GM19193 (cell line): ENCODE results near the gene C1S.

Experiments used
- POLR2A ChIP-seq: IDR thresholded peaks from 4 replicates; pipeline ENCODE4 v1.6.1; 2011; ENCODE audit not compliant: insufficient read depth, insufficient read length; ENCODE audit errors: extremely low read depth

The C1S gene

DNA sequence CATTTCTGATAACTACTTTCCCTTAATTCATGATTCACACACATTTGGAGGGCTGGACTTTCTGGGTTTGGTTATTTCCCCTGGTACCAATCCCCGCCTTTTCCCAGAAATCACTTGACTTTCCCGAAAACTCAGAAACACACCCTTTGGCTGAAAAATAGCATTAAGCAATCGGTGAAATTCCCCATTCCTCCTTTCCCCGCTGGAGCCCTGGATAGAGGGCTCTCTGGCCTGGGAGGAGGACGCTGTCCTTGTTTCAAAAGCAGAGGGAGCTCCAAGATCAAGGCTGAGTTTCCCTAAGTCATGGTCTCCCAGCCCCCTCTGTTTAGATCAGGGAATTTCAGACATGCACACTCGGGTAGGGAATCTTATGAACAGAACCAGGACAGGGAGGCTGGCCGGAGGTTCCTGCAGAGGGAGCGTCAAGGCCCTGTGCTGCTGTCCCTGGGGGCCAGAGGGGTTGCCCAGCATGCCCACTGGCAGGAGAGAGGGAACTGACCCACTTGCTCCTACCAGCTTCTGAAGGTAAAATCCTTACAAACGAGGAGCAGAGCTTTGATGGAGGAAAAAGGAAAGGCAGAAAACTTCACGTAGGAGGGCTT lies at the start of gene C1S:
Gene C1S, plus strand, starts transcription at position 366 of the 602 bp plus-strand sequence. CDS start 1,195 bp downstream, outside the sequence.
- TF ChIP-seq POLR2A = no peak

DNA sequence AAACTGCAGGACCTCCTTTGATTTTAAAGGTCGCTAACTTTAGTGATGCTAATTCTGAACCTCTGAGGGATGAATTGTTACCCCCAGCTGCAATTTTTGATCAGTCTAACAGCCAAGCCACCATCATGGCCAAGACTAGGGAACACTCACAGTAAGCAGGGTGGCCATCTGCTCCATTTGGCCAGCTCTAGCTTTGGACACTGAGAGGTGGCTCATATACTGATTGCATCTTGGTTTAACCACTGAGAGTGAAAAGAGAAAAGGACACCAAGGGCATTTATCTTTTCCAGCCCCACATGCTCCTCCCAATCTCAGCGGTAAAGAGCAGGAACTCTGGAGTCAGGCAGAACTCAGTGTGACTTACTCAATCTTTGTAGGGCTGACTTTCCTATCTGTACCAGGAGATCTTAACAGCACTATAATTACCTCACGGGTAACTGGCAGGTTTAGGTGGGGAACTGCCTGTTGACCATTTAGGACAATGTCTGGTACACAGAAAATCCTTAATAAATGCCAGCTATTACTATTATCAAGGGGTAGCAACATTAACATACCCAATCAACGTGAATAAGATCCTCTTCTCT lies 48.4 kb upstream of the C1S start:
- TF ChIP-seq POLR2A = no peak

DNA sequence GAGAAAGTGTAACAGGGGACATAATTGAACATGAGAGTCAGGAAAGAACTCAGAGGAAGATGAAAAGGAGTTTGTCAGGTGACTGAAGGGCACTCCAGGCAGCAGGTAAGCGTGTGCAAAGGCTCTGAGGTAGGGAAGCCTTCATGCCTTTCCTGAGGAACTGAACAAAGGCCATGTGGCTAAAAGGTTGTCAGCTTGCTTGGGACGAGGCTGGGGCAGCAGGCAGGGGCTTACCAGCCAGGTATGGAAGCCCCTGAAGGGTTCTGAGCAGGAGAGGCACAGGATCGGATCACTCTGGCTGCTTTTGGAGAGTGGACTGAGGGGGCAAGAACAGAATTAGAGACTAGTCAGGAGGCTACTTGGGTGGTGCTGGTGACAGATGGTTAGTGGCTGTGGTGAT lies 47.4 kb upstream of the C1S start:
- no peak for TF ChIP-seq POLR2A

DNA sequence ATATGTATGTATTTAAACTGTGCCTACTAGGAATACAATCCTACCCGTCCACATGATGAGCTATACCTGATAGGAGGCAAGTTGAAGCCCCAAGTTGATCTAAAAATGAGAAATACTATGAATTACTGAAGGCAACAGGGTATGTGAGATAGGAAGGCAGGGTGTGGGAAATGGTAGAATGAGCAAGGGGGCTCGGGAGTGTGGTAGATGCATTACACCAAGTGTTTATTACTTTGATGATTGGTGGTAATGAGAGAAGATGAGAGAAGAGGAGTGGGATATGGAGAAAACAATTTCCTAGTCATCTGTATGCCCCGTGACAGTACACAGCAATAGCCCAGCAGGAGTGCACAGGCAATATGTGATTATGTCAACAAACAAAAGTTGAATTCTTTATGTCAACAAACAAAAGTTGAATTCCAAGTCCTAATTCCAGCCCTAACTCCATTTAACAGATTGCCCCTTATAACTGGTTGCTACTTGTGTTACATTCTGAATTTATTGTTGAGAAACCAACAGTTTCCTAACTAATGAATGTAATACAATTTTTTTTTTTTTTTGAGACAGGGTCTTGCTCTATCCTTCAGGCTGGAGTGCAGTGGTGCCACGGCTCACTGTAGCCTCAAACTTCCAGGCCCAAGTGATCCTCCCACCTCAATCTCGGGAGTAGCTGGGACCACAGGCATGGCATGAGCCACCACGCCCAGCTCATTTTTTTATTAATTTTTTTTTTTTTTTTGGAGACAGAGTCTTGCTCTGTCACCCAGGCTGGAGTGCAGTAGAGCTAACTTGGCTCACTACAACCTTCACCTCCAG lies 44.8 kb upstream of the C1S start:
- TF ChIP-seq POLR2A = no peak

DNA sequence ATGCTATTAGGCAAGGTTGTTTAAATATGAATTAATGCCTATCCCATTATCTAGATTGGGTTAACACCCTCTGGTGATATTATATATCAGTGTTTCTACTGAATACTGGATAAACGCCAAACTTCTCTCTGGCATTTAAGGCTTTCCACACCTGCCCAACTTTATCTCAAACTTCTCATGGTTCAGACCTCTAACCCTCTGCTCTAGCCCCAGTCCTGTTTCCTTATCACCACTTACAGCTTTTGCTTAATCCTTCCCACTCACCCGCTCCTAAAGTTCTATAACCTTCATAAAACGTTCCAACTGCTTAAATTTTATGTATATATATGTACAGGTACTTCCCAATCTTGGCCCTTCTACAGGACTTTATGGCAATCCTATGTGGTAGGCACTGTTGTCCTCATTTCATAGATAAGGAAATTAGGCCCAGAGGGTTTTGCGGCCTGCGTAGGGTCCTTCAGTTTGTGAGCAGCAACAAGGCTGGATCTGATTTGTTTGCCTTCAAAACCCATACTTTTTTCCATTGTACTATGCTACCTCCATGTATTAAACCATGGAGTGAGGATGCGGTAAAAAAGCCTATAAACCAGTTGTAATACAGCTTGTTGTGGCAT lies 43.5 kb upstream of the C1S start:
- no peak for TF ChIP-seq POLR2A

DNA sequence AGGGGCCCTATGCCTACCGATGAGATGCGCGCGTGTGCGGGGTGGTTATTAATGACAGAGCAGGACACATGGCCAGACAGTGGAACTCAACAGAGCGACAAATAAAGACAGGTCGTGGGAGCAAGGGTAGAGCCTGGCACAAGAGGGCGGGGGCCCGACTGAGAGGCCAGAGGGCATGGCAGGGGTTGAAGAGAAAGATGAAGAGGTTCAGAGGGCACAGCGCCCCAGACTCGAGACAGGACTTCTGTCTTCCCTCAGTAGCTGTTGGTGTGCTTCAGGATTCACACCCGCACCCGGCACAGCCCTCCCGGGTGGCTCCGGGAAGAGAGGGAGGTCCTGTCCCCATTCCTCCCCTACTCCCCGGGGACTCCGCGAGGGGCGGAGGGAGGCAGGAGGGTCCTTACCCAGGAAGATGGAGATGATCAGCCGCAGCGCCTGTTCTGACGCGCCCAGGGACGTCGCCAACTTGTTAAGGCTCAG lies 42.6 kb upstream of the C1S start:
- TF ChIP-seq POLR2A = no peak

DNA sequence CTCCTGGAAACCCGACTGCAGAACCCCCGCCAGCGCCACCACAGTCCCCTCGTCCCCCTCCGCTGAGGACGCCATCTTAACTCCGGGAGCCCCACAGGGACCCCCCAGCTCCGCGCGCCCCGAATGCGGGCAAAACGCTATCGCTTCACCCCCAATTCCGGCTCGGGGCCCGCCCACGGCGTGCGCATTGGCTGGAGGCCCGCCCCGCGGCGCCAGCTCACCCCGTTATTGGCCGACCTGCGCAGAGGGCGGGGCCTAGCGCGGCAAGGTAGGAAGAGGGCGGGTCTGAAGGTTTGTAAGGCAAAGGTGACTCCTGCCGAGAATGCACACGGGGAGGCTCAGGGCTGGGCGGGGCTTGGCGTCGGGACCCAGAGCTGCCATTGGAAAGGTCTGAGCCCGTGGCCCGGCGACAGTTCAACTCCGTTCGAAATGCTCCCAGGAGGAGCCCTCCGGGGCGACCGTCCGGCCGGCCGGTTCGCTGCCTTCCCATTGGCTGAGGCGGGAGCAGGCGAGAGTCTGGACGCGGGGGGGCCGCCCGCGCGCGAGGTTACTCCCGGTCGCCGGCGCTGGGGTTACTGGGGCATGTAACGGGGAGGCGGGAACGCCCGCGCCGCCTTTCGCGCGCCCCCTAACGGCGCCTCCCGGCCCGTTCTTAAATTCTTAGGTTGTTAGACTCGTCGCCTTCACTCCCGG lies 42.0 kb upstream of the C1S start, which contains the start of gene LPCAT3:
Gene LPCAT3, minus strand, starts transcription at position 127 of the 693 bp plus-strand sequence. Its CDS starts 52 bp downstream, at position 75.
- peak; percentile 85 for TF ChIP-seq POLR2A

DNA sequence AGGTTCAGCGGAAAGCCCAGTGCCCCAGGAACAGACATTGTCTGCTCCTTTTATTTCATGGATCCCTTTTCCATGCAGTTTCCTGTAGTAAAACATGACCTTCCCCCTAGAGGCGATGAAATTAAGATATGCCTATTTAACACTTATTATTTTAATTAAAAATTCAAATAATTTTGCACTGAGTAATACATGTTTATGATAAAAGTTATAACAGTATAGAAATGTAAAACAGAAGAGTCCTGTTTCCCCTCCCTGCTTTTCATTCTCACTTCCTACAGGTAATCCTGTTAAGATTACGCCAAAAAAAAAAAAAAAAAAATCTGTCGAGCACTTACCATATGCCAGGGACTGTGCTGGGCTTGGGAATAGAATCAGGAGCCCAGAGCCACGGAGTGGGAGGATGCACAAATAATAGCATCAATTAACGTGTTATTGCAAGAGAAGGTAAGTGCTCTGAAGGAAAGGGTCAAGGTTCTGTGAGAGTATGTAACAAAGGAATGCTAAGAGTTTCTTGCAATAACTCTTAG lies 41.4 kb upstream of the C1S start:
- TF ChIP-seq POLR2A = no peak

DNA sequence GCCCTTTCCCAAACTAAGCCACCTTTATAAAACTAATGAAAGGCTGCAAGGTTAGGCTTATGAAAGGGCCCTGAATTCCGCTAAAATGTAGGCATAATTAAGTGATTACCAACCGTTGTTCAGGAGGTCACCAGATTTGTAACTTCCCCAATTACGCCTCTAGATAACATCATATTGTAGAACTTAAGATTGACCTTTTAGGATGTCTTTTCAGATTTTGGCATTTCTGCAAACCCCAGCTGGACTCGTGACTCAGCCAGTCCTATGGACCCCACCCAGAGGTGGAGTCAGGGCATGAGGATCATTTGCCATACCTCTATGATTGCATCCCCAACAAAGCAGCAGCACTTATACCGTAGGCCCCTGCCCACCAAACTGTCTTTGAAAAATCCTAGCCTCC lies 38.6 kb upstream of the C1S start:
- TF ChIP-seq POLR2A = no peak

DNA sequence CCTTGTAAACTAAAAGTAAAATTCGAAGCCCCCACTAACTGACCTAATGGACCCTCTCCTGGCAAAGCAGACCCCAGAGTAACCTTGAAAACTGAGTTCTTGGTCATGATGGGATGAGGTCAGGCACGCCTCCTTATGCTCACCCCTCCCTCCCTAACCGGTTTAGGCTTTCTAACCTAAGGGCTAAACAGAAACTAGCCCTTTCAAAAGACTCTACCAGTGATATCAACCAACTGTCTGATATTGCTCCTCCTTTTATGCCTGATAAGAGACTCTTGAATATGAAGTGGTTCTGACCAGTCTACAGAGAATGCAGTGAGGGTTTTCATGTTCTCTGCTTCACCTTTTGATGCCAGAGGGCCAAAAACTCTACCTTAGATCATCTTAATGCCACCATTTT lies 37.4 kb upstream of the C1S start:
- TF ChIP-seq POLR2A = no peak

DNA sequence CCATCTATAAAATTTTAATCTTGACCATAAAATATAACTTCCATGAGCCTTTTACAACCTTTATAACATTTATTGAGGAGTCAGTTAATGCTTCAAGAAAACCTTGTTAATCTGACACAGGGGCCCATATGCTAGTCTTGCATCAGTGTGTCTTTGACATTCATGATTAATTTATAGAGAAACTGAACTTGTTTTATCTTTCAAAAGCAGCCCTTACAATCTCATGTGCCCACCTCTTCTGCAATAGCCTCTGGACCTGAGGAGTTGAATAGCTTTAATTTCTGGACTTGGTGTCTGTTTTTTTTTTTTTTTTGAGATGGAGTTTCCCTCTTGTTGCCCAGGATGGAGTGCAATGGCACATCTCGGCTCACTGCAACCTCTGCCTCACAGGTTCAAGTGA lies 33.7 kb upstream of the C1S start:
- TF ChIP-seq POLR2A = no peak

DNA sequence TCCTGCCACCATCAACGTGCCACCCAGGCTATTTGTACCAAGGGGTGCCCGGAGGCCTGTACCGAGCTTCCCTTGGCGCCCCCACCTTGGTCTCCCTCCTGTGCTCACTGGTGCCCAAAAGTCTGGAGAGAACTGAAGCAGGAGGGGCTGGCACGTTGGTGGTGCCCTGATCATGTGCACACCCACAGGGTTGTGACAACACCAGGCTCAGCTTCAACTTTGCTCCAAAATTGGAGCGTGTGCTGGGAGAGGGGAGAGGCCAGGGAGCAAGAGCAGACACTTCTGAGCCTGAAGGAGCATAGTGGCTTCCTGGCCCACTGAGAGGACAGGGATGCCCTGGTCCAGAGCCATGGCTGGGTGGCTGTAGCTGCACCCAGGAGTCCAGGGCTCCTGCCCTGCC lies 29.2 kb upstream of the C1S start:
- TF ChIP-seq POLR2A = no peak

DNA sequence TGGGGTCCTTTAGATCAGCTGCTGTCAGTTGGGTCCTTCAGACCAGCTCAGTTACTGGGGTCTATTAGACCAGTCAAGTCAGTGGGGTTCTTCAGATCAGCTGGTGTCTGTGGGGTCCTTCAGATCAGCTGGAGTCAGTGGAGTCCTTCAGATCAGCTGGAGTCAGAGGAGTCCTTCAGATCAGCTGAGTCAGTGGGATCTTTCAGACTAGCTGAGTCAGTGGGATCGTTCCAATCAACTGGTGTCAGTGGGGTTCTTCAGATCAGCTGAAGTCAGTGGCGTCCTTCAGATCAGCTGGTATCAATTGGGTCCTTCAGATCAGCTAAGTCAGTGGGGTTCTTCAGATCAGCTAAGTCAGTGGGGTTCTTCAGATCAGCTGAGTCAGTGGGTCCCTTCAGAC lies 27.5 kb upstream of the C1S start:
- TF ChIP-seq POLR2A = no peak

DNA sequence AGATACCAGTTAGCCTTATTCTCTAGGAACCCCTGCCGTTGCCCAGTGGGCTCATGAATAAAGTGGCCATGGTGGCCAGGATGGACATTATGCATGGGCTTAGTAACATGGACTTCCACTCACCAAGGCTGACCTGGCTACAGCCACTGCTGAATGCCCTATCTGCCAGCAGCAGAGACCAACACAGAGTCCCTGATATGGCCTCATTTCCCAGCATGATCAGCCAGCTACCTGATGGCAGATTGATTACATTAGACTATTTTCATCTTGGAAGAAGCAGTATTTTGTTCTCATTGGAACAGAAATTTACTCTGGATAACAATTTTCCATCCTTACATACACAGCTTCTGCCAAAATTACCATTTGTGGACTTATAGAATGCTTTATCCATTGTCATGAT lies 26.1 kb upstream of the C1S start:
- TF ChIP-seq POLR2A = no peak

DNA sequence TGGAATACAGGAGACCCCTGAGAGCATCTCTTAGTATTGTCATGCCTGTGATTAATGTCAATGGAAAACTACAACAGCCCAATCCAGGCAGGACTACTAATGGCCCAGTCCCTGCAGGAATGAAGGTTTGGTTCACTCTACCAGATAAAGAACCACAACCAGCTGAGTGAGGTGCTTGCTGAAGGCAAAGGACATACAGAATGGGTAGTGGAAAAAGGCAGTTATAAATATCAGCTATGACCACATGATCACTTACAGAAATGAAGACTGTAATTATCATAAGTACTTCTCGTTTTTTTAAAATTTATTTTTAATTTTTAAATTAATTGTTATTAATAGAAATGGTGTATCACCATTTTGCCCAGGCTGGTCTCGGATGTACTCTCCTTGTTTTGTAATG lies 25.1 kb upstream of the C1S start:
- TF ChIP-seq POLR2A = no peak

DNA sequence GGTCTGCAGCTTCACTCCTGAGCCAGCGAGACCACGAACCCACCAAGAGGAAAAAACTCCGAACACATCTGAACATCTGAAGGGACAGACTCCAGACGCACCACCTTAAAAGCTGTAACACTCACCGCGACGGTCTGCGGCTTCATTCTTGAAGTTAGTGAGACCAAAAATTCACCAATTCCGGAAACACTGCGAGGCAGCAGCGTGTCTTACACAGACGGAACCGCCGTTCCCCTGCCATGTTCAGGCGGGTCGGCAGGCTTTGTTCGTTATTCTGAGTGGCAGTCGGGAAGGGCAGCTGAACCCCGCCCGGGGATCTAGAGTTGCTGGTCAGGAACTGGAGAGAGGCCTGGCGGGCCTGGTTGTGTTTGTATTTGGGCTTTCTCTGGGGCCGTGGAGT lies 21.9 kb upstream of the C1S start:
- no peak for TF ChIP-seq POLR2A

DNA sequence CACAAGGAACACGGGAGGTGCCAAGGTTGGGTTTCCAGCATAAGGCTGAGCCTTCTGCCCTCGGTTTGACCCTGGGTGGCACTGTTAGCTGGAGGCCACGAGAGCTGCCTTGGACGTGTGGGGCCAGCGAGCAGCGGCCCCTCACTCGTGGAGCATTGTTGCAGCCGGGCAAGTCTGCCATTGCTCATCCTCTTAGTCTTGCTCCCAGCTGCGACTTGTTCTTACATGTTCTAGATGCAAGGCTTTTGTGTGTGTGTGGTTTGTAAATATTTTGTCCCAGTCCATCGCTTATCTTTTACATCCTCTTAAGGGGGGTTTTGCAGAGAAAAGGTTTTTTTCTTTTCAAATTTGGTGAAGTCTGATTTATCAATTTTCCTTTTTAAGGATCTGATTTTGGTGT lies 21.1 kb upstream of the C1S start:
- TF ChIP-seq POLR2A = no peak
